ENCODE data around the gene UTS2. TPM values are rescaled to one million over a fixed set of nuclear protein-coding genes. Genes with fewer than 3 reads are reported as not detected.

The UTS2 gene
- total RNA-seq (2014; rRNA removed; shearing (Covaris generic)), result not detected in 2 replicates
- not detected in 2 replicates for polyA plus RNA-seq (2015; cell fraction: cytosol; rRNA removed)
- polyA plus RNA-seq (2015; cell fraction: nucleus; rRNA removed), result 0.19 TPM in 1 of 2 replicates, not detected in the other

GRCh38 chr1:7852804-7853683 lies at the start of gene UTS2:
Gene UTS2, minus strand, starts transcription at chr1:7853065. Its CDS starts 62 bp downstream, at chr1:7853003.
- DNase-seq (ENCODE audit: low read depth, low spot score), result no peak
- in situ Hi-C loops (cut with HindIII; ENCODE audit: low pct_unique_long_range_greater_than_20kb, low sequenced_read_pairs), result no loop called here

- peak; percentile 2 for DNase-seq (ENCODE audit: low read depth, low spot score)
- in situ Hi-C loops (cut with HindIII; ENCODE audit: low pct_unique_long_range_greater_than_20kb, low sequenced_read_pairs), result no loop called here
These were observed 46.9 kb upstream of the UTS2 start for GRCh38 chr1:7899741-7900140.

GRCh38 chr1:7898962-7899361 lies 46.1 kb upstream of the UTS2 start:
- DNase-seq (ENCODE audit: low read depth, low spot score), result no peak
- in situ Hi-C loops (cut with HindIII; ENCODE audit: low pct_unique_long_range_greater_than_20kb, low sequenced_read_pairs), result no loop called here

GRCh38 chr1:7896994-7897393 lies 44.1 kb upstream of the UTS2 start:
- in situ Hi-C loops (cut with HindIII; ENCODE audit: low pct_unique_long_range_greater_than_20kb, low sequenced_read_pairs), result no loop called here
- DNase-seq (ENCODE audit: low read depth, low spot score), result no peak

GRCh38 chr1:7893529-7894180 lies 40.8 kb upstream of the UTS2 start:
- in situ Hi-C loops (cut with HindIII; ENCODE audit: low pct_unique_long_range_greater_than_20kb, low sequenced_read_pairs), result no loop called here
- no peak for DNase-seq (ENCODE audit: low read depth, low spot score)

GRCh38 chr1:7891804-7892203 lies 38.9 kb upstream of the UTS2 start:
- DNase-seq (ENCODE audit: low read depth, low spot score), result no peak
- in situ Hi-C loops (cut with HindIII; ENCODE audit: low pct_unique_long_range_greater_than_20kb, low sequenced_read_pairs), result no loop called here

- DNase-seq (ENCODE audit: low read depth, low spot score), result no peak
- in situ Hi-C loops (cut with HindIII; ENCODE audit: low pct_unique_long_range_greater_than_20kb, low sequenced_read_pairs), result no loop called here
These were observed 38.0 kb upstream of the UTS2 start for GRCh38 chr1:7890853-7891252.

- in situ Hi-C loops (cut with HindIII; ENCODE audit: low pct_unique_long_range_greater_than_20kb, low sequenced_read_pairs), result no loop called here
- DNase-seq (ENCODE audit: low read depth, low spot score), result no peak
These were observed 35.6 kb upstream of the UTS2 start for GRCh38 chr1:7888248-7889081.

GRCh38 chr1:7886405-7886745 lies 33.5 kb upstream of the UTS2 start:
- DNase-seq (ENCODE audit: low read depth, low spot score), result no peak
- in situ Hi-C loops (cut with HindIII; ENCODE audit: low pct_unique_long_range_greater_than_20kb, low sequenced_read_pairs), result no loop called here

GRCh38 chr1:7885513-7886404 lies 32.9 kb upstream of the UTS2 start:
- in situ Hi-C loops (cut with HindIII; ENCODE audit: low pct_unique_long_range_greater_than_20kb, low sequenced_read_pairs), result no loop called here

GRCh38 chr1:7884757-7885156 lies 31.9 kb upstream of the UTS2 start:
- in situ Hi-C loops (cut with HindIII; ENCODE audit: low pct_unique_long_range_greater_than_20kb, low sequenced_read_pairs), result no loop called here
- no peak for DNase-seq (ENCODE audit: low read depth, low spot score)

More at GRCh38 chr1:7885513-7886404, 32.9 kb upstream of the UTS2 start:
- peak; percentile 22 for DNase-seq (ENCODE audit: low read depth, low spot score)

- DNase-seq (ENCODE audit: low read depth, low spot score), result no peak
- in situ Hi-C loops (cut with HindIII; ENCODE audit: low pct_unique_long_range_greater_than_20kb, low sequenced_read_pairs), result no loop called here
These were observed 26.4 kb upstream of the UTS2 start for GRCh38 chr1:7879228-7879627.

- DNase-seq (ENCODE audit: low read depth, low spot score), result no peak
- in situ Hi-C loops (cut with HindIII; ENCODE audit: low pct_unique_long_range_greater_than_20kb, low sequenced_read_pairs), result no loop called here
These were observed 25.2 kb upstream of the UTS2 start for GRCh38 chr1:7878027-7878426.

GRCh38 chr1:7873801-7874795 lies 21.2 kb upstream of the UTS2 start:
- peak; percentile 51 for DNase-seq (ENCODE audit: low read depth, low spot score)
- in situ Hi-C loops (cut with HindIII; ENCODE audit: low pct_unique_long_range_greater_than_20kb, low sequenced_read_pairs), result no loop called here

GRCh38 chr1:7871136-7871535 lies 18.3 kb upstream of the UTS2 start:
- in situ Hi-C loops (cut with HindIII; ENCODE audit: low pct_unique_long_range_greater_than_20kb, low sequenced_read_pairs), result no loop called here
- DNase-seq (ENCODE audit: low read depth, low spot score), result no peak
